Gastrocnemius medialis (tissue), 4 donors: ENCODE measurements around the gene LRRC3.

Experiments used
- POLR2A ChIP-seq, 2 donors: fragments of 450-650 bp; IDR thresholded peaks; one replicate each; pipeline ENCODE4 v1.6.1; 2017; ENCODE audit warnings: antibody characterized with exemption in 2 of 2, mild to moderate bottlenecking in 2 of 2, moderate library complexity in 2 of 2
- TF ChIP-seq, protein P1 (sequence below), 5 experiments: fragments of 450-650 bp in 3 of 5; fragments of 200-600 bp in 2 of 5; sonication (generic) in 2 of 5; IDR thresholded peaks in 4 of 5; conservative IDR thresholded peaks in 1 of 5; 1 replicate in 4 of 5; 2 replicates in 1 of 5; pipeline ENCODE4 v1.5.1; 2016 to 2019; ENCODE audit warnings: antibody characterized with exemption in 5 of 5, mild to moderate bottlenecking in 3 of 5, moderate library complexity in 3 of 5

DNA sequence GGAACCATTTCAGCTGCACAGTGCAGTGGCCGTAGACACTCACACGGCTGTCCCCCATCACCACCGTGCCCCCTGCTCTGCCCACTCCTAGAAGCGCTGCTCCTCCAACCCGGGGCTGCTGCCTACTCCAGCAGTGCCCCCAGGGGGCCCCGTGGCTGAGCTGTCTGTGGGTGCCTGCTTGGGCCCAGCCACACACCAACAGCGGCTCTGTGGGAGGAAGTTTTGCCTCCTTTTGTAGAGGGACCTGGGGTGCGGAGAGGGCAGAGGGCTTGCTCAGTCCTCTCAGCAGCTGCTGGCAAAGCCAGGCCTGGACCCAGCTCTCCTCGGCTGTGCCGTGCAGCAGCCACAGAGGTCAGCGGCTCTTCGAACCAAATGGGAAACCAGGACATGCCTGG is 11.4 kb upstream of the LRRC3 start:
- TF ChIP-seq POLR2A (IDR thresholded peaks at IDR 0.05) = no peak
- TF ChIP-seq, protein P1, sequence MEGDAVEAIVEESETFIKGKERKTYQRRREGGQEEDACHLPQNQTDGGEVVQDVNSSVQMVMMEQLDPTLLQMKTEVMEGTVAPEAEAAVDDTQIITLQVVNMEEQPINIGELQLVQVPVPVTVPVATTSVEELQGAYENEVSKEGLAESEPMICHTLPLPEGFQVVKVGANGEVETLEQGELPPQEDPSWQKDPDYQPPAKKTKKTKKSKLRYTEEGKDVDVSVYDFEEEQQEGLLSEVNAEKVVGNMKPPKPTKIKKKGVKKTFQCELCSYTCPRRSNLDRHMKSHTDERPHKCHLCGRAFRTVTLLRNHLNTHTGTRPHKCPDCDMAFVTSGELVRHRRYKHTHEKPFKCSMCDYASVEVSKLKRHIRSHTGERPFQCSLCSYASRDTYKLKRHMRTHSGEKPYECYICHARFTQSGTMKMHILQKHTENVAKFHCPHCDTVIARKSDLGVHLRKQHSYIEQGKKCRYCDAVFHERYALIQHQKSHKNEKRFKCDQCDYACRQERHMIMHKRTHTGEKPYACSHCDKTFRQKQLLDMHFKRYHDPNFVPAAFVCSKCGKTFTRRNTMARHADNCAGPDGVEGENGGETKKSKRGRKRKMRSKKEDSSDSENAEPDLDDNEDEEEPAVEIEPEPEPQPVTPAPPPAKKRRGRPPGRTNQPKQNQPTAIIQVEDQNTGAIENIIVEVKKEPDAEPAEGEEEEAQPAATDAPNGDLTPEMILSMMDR (IDR thresholded peaks at IDR 0.05 in 4 of 5, conservative IDR thresholded peaks at IDR 0.05 in 1 of 5) = no peak
